GM18870 (cell line): ENCODE results near the gene PLA2G4F.
"Not testable (repeated sequence)": the region's sequence is repeated elsewhere in the genome, so short reads cannot be mapped to it uniquely, and the experiment has no call there.

Experiments used
- ATAC-seq: cut with Tn5 transposase; IDR thresholded peaks from one replicate; pipeline ENCODE4 v1.9.1; 2021; ENCODE audit warnings: moderate library complexity; ENCODE audit not compliant: unreplicated experiment

PLA2G4F gene

DNA sequence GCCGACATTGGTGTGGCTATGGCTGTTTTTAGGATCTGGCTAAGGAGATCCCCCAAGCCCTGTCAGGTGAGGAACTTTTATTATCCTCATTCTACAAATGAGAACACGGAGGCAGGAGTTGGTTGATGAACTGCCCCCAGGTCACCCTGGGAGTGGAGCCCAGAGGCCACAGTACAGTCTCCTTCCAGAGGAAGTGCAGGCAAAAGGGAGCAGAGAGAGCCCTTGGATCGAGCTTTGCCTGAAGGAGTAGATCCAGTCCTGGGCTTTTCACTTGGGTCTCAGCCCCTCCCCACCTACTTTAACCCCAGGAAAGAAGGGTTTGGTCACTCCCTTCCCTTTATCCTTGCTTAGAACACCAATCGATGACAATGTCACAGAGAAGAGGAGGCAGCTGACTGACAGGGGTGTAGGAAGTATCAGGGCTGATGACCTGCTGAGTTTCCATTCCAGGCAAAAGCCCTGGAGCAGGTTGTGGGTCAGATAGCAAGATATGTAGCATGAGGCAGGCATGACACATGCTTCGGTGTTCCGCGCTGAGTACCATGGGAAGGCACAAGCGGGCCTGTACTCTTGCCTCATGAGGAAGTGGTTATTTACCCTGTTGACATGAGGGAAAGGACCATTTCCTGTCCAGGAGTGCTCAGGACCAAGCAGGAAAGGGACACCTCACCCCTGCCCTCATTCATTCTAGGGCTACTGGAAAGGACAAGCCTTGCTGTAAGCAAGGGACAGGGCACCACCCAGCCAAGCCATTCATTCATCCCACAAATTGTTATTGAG lies 56.2 kb downstream of the PLA2G4F start:
- no peak for ATAC-seq

DNA sequence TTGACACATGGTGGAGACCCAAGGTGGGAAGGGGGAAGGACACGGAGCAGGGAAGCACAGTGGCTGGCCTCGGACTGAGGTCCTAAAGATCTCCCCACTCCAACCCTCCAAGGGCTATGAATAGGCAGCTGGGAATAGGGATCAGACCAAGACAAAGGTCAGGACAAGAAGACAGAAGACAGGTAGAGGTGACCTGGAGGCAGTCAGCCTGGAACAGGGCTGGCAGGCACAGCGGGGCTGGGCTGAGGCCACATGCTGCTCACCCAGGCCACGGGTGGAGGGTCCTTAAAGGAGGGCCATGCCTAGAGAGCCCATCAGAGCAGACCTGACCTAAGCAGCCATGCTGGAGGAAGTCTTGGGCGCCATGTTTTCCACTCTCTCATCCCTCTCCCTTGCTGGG lies 59.4 kb downstream of the PLA2G4F start:
- no peak for ATAC-seq

DNA sequence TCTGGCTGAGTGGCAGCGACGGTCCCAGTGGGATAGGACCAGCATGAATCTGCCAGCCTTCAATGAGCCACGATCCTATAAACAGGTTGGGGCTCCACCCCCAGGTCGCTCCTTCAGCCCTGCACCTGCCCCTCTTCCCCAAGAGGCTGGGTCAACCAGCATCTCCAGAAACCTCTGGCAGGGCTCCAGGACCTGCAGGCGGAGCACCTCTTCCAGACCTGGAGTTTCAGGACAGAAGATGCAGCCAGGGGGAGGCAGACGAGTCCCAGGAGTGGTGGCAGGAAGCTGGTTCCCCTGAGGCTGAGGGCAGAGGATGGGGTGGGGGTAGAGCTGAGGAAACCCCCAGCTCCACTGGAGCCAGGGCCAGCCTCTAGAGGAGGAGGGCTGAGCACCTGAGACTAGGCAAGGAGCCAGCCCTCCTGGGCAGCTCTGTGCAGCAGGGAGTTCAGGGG lies 61.9 kb downstream of the PLA2G4F start, which contains the start of gene PLA2G4D:
Gene PLA2G4D (minus strand): TSS at position 51 of the 452 bp plus-strand sequence. CDS start 103 bp downstream, outside the sequence.
- no peak for ATAC-seq

DNA sequence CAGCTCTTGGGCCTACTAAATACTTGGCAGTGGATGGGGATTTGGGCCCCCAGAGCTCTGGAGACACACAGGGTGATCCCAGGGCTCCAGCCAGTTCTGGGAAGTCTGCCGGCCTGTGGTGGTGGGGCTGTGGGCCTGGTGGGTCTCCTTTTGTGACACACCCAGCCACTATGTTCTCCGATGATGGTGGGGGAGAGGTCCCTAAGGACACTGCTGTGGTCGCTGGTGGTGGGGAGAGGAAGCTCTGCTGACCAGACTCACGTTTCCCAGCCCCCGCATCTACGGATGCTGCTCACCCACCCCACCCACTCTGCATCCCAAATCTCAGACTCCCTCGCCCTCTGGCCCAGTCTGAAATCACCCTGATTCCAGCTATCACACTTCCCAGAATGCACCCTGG lies 62.5 kb downstream of the PLA2G4F start:
- no peak for ATAC-seq

DNA sequence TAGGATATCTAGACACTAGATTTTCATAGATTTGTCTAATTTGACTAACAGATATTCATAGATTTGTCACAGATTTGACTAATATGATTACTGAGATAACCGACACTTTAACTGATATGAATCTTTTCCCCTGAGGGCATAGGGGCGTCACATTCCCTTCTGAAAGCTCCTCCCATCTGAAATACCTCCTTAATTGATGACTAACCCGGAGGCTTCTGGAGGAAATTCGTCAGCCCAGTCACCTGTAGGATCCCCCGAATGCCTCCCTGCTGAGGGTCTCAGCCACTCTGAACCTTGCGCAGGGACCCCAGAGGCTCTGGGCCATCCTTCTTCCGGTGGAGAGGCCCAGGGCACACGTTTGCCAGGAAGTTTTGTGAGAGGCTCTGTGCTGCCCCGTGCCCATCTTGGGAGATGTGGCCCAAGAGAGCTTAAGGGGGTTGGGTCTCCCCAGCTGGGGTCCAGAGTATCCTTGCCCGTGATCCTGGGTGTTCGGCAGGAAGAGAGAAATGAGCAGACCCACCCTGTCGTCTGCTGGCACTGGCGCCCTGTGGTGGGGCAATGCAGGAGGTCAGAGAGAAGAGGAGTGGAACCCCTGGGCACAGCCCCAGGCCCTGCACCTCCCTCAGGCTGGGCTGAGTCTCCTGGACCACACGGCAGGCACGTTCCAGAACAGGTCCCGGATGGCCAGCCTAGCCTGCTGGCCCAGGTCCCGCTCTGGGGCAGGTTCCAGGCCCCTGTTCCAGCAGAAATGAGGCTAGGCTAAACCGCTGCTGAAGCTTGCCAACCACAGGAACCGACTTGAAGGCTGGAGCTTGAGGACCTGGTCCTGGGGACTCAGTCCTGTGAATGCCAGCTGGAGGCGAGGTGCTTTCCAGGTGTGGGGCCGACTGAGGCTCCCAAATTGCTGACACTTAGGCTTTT lies 63.8 kb downstream of the PLA2G4F start:
- no peak for ATAC-seq

DNA sequence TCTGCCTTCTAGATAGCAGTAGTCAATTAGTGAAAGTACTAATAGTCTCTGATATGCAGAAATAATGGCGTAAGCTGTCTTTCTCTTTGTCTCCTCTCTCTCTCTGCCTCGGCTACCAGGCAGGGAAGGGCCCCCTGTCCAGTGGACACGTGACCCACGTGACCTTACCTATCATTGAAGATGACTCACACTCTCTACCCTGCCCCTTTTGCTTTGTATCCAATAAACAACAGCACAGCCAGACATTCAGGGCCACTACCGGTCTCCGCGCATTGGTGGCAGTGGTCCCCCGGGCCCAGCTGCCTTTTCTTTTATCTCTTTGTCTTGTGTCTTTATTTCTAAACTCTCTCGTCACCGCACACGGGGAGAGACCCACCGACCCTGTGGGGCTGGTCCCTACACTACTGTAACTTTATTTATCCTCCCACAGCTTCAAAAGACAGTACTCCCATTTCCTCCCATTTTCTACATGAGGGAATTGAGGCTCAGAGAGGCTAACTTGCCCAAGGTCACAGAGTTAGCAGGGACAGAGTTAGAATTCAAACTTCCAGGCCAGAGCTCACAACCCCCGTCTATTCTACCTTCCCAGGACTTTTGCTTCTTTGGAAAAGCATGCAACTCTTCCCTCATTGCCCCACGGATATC lies 64.6 kb downstream of the PLA2G4F start:
- not testable (repeated sequence) for ATAC-seq

DNA sequence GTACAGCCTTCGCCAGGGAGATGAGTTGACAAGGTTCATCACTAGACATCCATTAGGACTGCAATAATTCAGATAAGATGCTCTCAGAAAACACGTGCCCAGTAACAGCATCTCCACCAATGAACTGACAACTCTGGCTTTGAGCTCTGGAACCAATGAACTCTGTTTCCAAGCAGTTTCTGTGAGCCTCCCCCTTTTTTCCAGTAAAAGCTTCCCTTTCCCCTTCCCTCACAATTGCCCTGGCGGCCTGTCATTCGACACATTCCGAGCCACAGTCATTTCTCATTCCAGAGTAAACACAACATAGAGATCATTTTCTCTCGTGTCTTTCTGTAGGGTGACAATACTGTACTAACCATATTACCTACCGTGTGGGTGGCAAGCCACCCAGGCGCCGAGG lies 65.7 kb downstream of the PLA2G4F start:
- ATAC-seq, result no peak

DNA sequence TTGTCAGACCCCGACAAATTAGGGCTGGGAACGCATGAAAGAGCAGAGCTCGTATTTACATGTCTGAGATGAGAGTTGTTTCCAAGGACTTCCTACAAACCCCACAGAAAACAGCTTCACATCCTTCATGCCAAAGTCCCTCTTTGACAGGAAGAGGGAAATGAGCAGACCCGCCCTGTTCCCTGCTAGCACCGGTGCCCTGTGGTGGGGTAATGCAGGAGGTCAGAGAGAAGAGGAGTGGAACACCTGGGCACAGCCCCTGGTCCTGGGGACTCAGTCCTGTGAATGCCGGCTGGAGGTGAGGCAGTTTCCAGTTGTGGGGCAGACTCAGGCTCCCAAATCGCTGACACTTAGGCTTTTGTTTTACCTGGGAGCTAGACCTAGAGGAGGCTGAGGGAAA lies 66.1 kb downstream of the PLA2G4F start:
- no peak for ATAC-seq

DNA sequence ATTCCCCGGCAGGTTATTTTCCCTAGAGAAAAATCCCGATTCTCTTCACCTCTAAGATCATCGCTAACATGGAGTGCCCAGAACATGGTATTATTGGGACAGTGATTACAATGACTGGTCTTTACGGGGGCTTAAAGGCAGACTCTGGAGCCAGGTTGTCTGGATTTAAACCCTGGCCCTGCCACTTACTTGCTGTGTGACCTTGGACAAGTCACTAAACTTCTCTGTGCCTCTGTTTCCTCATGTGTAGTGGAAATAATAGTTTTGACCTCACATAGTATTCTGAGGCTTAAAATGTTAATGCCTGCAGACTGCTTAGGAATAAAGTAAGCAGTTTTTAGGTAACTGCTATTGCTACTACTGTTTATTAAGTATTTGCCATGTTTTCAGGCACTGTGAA lies 66.5 kb downstream of the PLA2G4F start:
- ATAC-seq, result no peak
